H9 (cell line): ENCODE measurements around the gene NFASC. TPM values are rescaled to one million over a fixed set of nuclear protein-coding genes. Genes with fewer than 3 reads are reported as not detected.

Experiments used
- DNase-seq: peaks from one replicate; pipeline ENCODE4 v3.0.0-alpha.2; 2017
- H2AFZ ChIP-seq: one replicate; pipeline ENCODE4 v1.6.1; 2013; ENCODE audit warnings: mild to moderate bottlenecking, low read length, control low read depth, moderate library complexity
- H2AK5ac ChIP-seq: 2 replicates; pipeline ENCODE4 v1.6.1; 2013; ENCODE audit warnings: low read length, control low read depth, mixed read lengths; ENCODE audit not compliant: insufficient read length
- H2BK120ac ChIP-seq: one replicate; pipeline ENCODE4 v1.6.1; 2013; ENCODE audit warnings: low read depth, mild to moderate bottlenecking, low read length, control low read depth, inconsistent platforms; ENCODE audit not compliant: poor library complexity, severe bottlenecking
- H2BK12ac ChIP-seq: 2 replicates; pipeline ENCODE4 v1.6.1; 2013; ENCODE audit warnings: low read length, control low read depth, mixed read lengths, low read depth; ENCODE audit not compliant: insufficient read length
- H2BK15ac ChIP-seq: 2 replicates; pipeline ENCODE4 v1.6.1; 2013; ENCODE audit warnings: low read depth, low read length, control low read depth
- H2BK20ac ChIP-seq: one replicate; pipeline ENCODE4 v1.6.1; 2013; ENCODE audit warnings: low read depth, mild to moderate bottlenecking, low read length, control low read depth, inconsistent platforms; ENCODE audit not compliant: poor library complexity, severe bottlenecking
- H2BK5ac ChIP-seq: 2 replicates; pipeline ENCODE4 v1.6.1; 2013; ENCODE audit warnings: low read length, control low read depth, mixed read lengths; ENCODE audit not compliant: insufficient read length
- H3K14ac ChIP-seq: 2 replicates; pipeline ENCODE4 v1.6.1; 2013; ENCODE audit warnings: low read length, control low read depth; ENCODE audit not compliant: insufficient read depth
- H3K18ac ChIP-seq: 2 replicates; pipeline ENCODE4 v1.6.1; 2013; ENCODE audit warnings: low read depth, mild to moderate bottlenecking, mixed read lengths, low read length, control low read depth; ENCODE audit not compliant: insufficient read length
- H3K23ac ChIP-seq: 2 replicates; pipeline ENCODE4 v1.6.1; 2013; ENCODE audit warnings: low read length, control low read depth, mixed read lengths, low read depth; ENCODE audit not compliant: insufficient read length
- H3K23me2 ChIP-seq: 2 replicates; pipeline ENCODE4 v1.6.1; 2013; ENCODE audit warnings: low read depth, mild to moderate bottlenecking, mixed read lengths, low read length, control low read depth; ENCODE audit not compliant: insufficient read length, poor library complexity, severe bottlenecking
- H3K27ac ChIP-seq: 2 replicates; pipeline ENCODE4 v1.5.1; 2013; ENCODE audit warnings: low read length, control low read depth, mixed read lengths, low read depth; ENCODE audit not compliant: insufficient read length
- H3K27me3 ChIP-seq: 2 replicates; pipeline ENCODE4 v1.6.1; 2013; ENCODE audit warnings: low read length, control low read depth, inconsistent platforms; ENCODE audit not compliant: insufficient read depth
- H3K4ac ChIP-seq: 2 replicates; pipeline ENCODE4 v1.6.1; 2013; ENCODE audit warnings: low read depth, mild to moderate bottlenecking, control low read depth, inconsistent platforms, low read length, moderate library complexity
- H3K4me1 ChIP-seq: 2 replicates; pipeline ENCODE4 v1.6.1; 2013; ENCODE audit warnings: low read length, control low read depth, inconsistent platforms; ENCODE audit not compliant: insufficient read depth
- H3K4me2 ChIP-seq: 2 replicates; pipeline ENCODE4 v1.6.1; 2013; ENCODE audit warnings: low read length, control low read depth, mixed read lengths; ENCODE audit not compliant: insufficient read length, insufficient read depth
- H3K56ac ChIP-seq: 2 replicates; pipeline ENCODE4 v1.6.1; 2013; ENCODE audit warnings: low read depth, mild to moderate bottlenecking, mixed read lengths, low read length, control low read depth; ENCODE audit not compliant: insufficient read length
- H3K79me1 ChIP-seq: 2 replicates; pipeline ENCODE4 v1.6.1; 2013; ENCODE audit warnings: low read depth, mild to moderate bottlenecking, moderate library complexity, low read length, control low read depth, inconsistent platforms; ENCODE audit not compliant: insufficient read depth, poor library complexity, severe bottlenecking
- H3K79me2 ChIP-seq: 2 replicates; pipeline ENCODE4 v1.6.1; 2013; ENCODE audit warnings: low read length, control low read depth, inconsistent platforms; ENCODE audit not compliant: insufficient read depth
- H3K9ac ChIP-seq: 2 replicates; pipeline ENCODE4 v1.6.1; 2013; ENCODE audit warnings: low read length, control low read depth, mixed read lengths; ENCODE audit not compliant: insufficient read length; ENCODE audit errors: extremely low read depth
- H3K9me3 ChIP-seq: one replicate; pipeline ENCODE4 v1.6.1; 2013; ENCODE audit warnings: low read depth, low read length, inconsistent platforms; ENCODE audit not compliant: control insufficient read depth
- H3T11ph ChIP-seq: one replicate; pipeline ENCODE4 v1.6.1; 2013; ENCODE audit warnings: mild to moderate bottlenecking, low read length, control low read depth, inconsistent platforms
- H4K20me1 ChIP-seq: one replicate; pipeline ENCODE4 v1.6.1; 2013; ENCODE audit not compliant: control insufficient read depth, insufficient read length, insufficient read depth
- H4K5ac ChIP-seq: 2 replicates; pipeline ENCODE4 v1.6.1; 2013; ENCODE audit warnings: low read depth, mild to moderate bottlenecking, mixed read lengths, low read length, control low read depth; ENCODE audit not compliant: insufficient read length
- H4K8ac ChIP-seq: replicated peaks from 2 replicates; pipeline ENCODE4 v1.6.1; 2013; ENCODE audit warnings: low read length, control low read depth, mixed read lengths, low read depth; ENCODE audit not compliant: insufficient read length
- H4K91ac ChIP-seq: 2 replicates; pipeline ENCODE4 v1.6.1; 2013; ENCODE audit warnings: low read depth, mild to moderate bottlenecking, moderate library complexity, mixed read lengths, low read length, control low read depth; ENCODE audit not compliant: insufficient read length
- H3K27ac Mint-ChIP-seq, 3 experiments: 2 replicates in 2 of 3; 3 replicates in 1 of 3; pipeline ENCODE4 v1.8.0; 2020 to 2021; ENCODE audit warnings: mixed read lengths in 3 of 3, mild to moderate bottlenecking in 1 of 3, moderate library complexity in 1 of 3
- H3K27me3 Mint-ChIP-seq: 2 replicates; pipeline ENCODE4 v1.8.0; 2021; ENCODE audit warnings: low read depth, mild to moderate bottlenecking, moderate library complexity, mixed read lengths
- H3K36me3 Mint-ChIP-seq, 3 experiments: 2 replicates in 2 of 3; 3 replicates in 1 of 3; pipeline ENCODE4 v1.8.0; 2020 to 2021; ENCODE audit warnings: low read depth in 3 of 3, mixed read lengths in 3 of 3; ENCODE audit not compliant: insufficient read depth in 1 of 3
- H3K4me1 Mint-ChIP-seq, 2 experiments: 2 replicates each; pipeline ENCODE4 v1.8.0; 2020; ENCODE audit warnings: mixed read lengths in 2 of 2
- H3K4me3 Mint-ChIP-seq, 2 experiments: 2 replicates in 1 of 2; 3 replicates in 1 of 2; pipeline ENCODE4 v1.8.0; 2020 to 2021; ENCODE audit warnings: mild to moderate bottlenecking in 2 of 2, mixed read lengths in 2 of 2, moderate library complexity in 1 of 2
- H3K9me3 Mint-ChIP-seq, 2 experiments: 2 replicates in 1 of 2; 3 replicates in 1 of 2; pipeline ENCODE4 v1.8.0; 2020; ENCODE audit warnings: mild to moderate bottlenecking in 2 of 2, mixed read lengths in 2 of 2, moderate library complexity in 1 of 2
- CTCF ChIP-seq: fragments of 200-600 bp; sonication (generic); conservative IDR thresholded peaks from 3 replicates; pipeline ENCODE4 v1.8.0; 2021; ENCODE audit warnings: antibody characterized with exemption, mild to moderate bottlenecking
- WGBS: extraction: QIAGEN DNeasy Blood & Tissue Kit; methylation state at CpG from one replicate; pipeline ENCODE4 v1.1.7; 2013; ENCODE audit warnings: missing lambda C conversion rate, low lambda C conversion rate, mixed read lengths; ENCODE audit not compliant: insufficient read length; ENCODE audit errors: extremely low coverage; 5-methylcytosine and 5-hydroxymethylcytosine counted together
- total RNA-seq: library from RNA; stranded (reverse); gene quantifications from 2 replicates; pipeline ENCODE4 v1.2.1, GENCODE V29; 2021

Gene NFASC
- total RNA-seq, 1 experiment from 2014 or later, result 5.0 TPM

GRCh38 chr1:204831186-204831585 lies 39.5 kb upstream of the NFASC start:
- TF ChIP-seq CTCF, result no peak

More at GRCh38 chr1:204831186-204831585, 39.5 kb upstream of the NFASC start:
- H3K4me3 Mint-ChIP-seq, result no peak overlapping the region
- Histone ChIP-seq H3K14ac (no peak overlapping the region), H3K79me2 (no peaks in the 10 kb centered on the region), H2BK12ac (no peak overlapping the region), H2BK20ac (no peak overlapping the region), H3K9ac (no peak overlapping the region), H4K8ac (no peak overlapping the region), H4K91ac (no peak overlapping the region), H3K4me1 (no peaks in the 10 kb centered on the region; the same call in 1 of the 2 replicates), H4K20me1 (no peaks in the 10 kb centered on the region), H2AFZ (no peak overlapping the region), H3K4me2 (no peak overlapping the region), H3K56ac (no peak overlapping the region), H3K27ac (no peak overlapping the region), H3K18ac (no peak overlapping the region), H2AK5ac (no peak overlapping the region), H2BK120ac (no peak overlapping the region), H3K23me2 (peaks cover 5% of the 10 kb centered on the region), H3K23ac (no peak overlapping the region), H3T11ph (no peak overlapping the region), H2BK5ac (no peak overlapping the region), H3K4ac (no peak overlapping the region), H3K27me3 (no peaks in the 10 kb centered on the region; the same call in 1 of the 2 replicates), H2BK15ac (no peak overlapping the region), H3K9me3 (no peaks in the 10 kb centered on the region), H4K5ac (no peak overlapping the region), H3K79me1 (no peaks in the 10 kb centered on the region)
- no peak overlapping the region for H3K27ac Mint-ChIP-seq
- DNase-seq, result no peak
- H3K27me3 Mint-ChIP-seq, result peaks cover 13% of the 10 kb centered on the region
- no CpG with 5 or more reads among the region's 3 CpGs for WGBS
- no peaks in the 10 kb centered on the region for H3K9me3 Mint-ChIP-seq
- H3K36me3 Mint-ChIP-seq, result no peaks in the 10 kb centered on the region
- peaks cover 31 to 43% of the 10 kb centered on the region in 2 experiments for H3K4me1 Mint-ChIP-seq
